PFSK-1 (cell line): ENCODE measurements around the gene C10orf62.

ENCODE experiments used
- POLR2AphosphoS5 ChIP-seq: IDR thresholded peaks from 2 replicates; pipeline ENCODE4 v1.6.1; 2012; ENCODE audit warnings: low read depth, mild to moderate bottlenecking, control low read depth, low read length, moderate library complexity
- REST ChIP-seq, 2 experiments: IDR thresholded peaks; 2 replicates each; pipeline versions ENCODE4 v1.6.1 to v1.8.0; 2011 to 2012; ENCODE audit warnings: low read depth in 2 of 2, low read length in 2 of 2, control low read depth in 1 of 2, inconsistent platforms in 1 of 2, mild to moderate bottlenecking in 1 of 2, moderate library complexity in 1 of 2; ENCODE audit not compliant: insufficient read depth in 1 of 2
- TAF1 ChIP-seq: IDR thresholded peaks from 2 replicates; pipeline ENCODE4 v1.6.1; 2012; ENCODE audit warnings: low read length, control low read depth, borderline replicate concordance; ENCODE audit not compliant: insufficient read depth

GRCh38 chr10:97574374-97575126, 15.0 kb upstream of the C10orf62 start:
- TF ChIP-seq POLR2AphosphoS5 (no peak), REST (IDR thresholded peaks at IDR 0.05; ENCODE audit: insufficient read depth in 1 of 2, low read depth in 2 of 2, low read length in 2 of 2) (no peak), TAF1 (no peak)
